GM18517 (cell line): ENCODE results near the gene PRKN.

Experiments used
- ATAC-seq: cut with Tn5 transposase; IDR thresholded peaks from one replicate; pipeline ENCODE4 v1.9.1; 2021; ENCODE audit warnings: mild to moderate bottlenecking, moderate library complexity; ENCODE audit not compliant: unreplicated experiment

The PRKN gene

DNA sequence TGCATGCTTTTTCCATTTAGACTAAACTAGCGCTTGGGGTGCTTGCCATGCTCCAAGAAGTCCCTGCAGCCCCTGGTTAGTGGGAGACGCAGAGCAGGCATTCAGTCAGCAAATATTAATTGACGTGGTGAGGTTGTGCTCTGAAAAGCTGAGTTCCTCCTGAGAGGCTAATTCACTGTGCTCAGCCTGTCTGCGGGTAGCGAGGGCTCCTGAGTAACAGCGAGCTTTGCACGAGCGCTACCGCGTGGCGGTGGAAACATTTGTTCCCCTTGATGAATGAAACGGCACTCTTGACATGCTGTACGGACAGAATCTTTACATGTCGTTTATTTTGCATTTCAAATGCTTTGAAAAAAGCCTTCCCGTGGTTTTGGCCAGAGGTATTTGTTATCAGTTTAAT, 1283.1 kb downstream of the PRKN start:
- ATAC-seq, result no peak

DNA sequence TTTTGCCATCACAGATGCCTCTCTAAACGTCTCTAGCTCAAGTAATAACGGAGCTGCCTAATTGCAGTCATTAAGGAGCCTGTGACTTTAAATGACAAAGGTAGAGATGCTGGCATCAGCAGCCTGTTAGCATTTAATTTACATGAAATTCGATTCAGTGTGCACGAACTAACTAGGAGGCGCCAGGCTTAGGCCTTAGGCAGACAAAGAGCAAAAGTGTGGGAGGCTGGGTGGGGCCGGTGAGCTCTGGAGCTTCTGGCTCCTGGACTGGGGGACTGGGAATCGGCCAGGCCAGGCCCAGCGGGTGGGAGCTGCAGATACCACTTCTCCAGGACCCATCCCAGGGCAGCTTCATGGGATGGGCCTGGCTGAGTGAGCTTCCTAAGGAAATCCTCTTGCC, 1283.7 kb downstream of the PRKN start:
- ATAC-seq, result no peak

DNA sequence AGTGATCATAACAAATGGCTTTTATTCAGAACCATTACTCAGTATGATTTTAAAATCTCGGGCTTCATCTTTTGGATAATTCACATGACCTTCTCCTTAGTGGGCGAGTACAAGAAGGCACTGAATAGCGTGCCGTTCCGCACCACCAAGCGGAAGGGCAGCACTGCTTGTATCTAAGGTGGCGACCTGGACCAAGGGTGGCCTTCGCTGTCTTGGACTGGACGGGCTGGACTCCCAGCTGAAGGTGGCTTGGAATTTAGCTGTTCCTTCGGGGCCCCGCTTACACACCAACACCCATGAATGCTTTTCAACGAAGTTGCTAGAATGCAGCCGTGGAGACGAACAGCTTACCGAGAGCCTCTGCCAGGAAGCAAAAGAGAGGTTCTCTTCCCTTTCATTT, 1285.1 kb downstream of the PRKN start:
- ATAC-seq, result no peak

DNA sequence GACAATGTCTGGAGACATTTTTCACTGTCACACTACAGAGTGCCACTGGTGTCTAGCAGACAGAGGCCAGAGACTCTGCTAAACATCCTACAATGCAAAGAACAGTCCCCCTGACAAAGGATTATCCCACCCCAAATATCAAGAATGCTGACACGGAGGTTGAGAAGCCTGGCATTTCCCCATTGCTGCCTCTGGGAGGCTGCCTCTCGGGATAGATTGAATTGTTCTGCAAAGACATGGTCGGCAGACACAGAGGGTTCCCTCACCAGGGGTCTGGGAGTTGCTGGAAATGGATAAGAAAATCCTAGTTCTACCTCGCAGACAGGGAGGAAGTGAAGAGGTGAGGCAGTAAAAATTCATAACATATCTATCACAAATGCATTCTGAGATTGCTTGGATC, 1287.3 kb downstream of the PRKN start:
- no peak for ATAC-seq

DNA sequence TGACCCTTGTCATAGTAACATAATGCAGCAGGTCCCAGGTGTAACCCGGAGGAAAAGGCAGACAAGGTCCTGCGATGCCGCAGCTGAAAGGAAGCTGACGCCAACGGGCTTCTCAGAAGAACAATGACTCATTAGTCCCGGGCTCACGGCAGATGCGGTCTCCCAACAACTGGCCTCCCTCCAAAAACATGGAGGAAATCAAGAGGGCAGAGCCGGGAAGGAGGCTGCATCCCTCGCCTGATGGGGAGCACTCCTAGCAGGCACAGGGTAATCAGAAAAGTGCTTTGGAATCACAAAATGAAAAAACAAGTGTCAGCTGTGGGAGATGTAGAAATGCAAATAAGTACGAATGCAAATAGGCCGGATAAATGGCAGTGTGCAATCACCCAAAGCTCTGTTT, 1288.5 kb downstream of the PRKN start:
- no peak for ATAC-seq

DNA sequence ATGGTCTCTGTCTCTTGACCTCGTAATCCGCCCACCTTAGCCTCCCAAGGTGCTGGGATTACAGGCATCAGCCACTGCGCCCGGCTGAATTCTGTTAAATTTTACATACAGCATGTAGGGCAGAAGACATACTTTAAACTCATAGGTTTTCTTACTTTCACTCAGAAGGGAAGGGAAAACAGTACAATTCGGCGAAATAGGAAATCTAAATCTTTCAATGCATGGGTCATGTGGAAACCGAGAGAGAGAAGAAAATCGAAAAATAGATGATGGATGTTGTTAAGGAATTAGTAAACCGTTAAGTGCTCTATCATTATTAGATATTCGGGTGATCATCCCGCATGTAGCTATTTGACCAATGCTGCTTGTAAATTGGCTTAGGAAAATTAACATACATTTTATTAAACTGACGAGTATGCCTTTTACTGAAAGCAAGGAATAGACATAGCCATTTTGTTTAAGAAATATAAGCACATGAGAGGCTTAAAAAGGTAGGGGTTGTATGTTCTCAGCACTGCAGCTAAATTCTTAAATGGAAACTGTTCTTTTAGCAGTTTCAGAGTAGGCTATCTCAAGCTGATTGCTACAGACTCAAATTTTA, 1289.0 kb downstream of the PRKN start:
- no peak for ATAC-seq

DNA sequence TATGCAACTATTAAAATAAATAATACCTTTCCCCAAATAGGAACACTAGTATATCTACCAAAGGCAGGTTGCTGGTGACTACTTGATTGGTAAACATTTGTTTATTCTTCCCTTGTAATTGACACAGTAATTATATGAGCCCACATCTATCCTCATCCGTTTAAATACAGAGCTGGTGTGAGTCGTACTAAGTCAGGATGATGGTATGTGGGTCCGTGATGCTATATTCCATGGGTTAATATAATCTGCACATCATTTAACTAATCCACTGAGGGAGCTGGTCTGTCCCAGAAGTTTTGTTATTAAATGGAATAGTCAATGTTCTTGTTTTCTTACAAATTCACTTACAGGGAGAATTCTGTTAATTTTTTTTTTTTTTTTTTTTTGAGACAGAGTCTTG, 1289.7 kb downstream of the PRKN start:
- ATAC-seq, result no peak

DNA sequence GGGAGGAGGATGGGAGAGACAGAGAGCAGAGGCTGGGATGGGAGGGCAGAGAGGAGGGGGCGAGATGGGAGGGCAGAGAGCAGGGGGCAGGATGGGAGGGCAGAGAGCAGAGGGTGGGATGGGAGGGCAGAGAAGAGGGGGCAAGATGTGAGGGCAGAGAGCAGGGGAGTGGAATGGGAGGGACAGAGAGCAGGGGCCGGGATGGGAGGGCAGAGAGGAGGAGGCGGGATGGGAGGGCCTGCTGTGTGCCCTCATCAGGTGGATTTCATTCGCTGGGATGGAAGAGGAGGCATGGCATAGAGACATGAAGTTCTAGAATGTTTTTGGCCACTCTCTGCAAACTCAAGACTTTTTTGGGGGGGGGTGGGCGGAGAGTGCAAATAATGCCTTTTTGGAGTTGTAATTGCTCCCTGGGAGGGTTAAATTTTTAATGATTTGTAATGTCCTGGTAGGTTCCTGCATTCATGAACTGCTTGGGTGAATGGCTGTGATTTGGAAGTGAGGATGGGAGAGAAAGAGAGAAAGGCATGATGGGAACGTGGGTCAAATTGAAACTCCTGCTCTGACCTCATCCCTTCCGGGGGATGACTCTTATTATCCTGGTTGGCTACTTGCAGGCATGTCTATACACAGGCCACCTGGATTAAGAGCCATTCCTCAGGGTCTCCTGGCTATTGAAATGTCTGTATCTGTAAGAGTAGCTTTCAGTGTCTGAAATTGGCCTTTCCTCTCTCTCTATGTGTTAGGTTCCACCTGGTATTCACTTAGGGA, 1291.3 kb downstream of the PRKN start:
- no peak for ATAC-seq

DNA sequence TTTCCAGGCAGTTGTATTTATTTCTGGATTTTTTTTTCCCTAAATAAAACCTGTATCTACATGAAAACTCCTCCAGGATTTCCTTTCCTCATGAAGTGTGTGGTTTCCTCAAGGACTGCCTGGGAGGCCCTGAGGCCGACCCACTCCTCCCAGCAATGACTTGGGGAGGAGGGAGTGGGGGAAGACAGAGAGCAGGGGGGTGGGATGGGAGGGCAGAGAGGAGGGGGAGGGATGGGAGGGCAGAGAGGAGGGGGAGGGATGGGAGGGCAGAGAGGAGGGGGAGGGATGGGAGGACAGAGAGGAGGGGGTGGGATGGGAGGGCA, 1291.9 kb downstream of the PRKN start:
- no peak for ATAC-seq

DNA sequence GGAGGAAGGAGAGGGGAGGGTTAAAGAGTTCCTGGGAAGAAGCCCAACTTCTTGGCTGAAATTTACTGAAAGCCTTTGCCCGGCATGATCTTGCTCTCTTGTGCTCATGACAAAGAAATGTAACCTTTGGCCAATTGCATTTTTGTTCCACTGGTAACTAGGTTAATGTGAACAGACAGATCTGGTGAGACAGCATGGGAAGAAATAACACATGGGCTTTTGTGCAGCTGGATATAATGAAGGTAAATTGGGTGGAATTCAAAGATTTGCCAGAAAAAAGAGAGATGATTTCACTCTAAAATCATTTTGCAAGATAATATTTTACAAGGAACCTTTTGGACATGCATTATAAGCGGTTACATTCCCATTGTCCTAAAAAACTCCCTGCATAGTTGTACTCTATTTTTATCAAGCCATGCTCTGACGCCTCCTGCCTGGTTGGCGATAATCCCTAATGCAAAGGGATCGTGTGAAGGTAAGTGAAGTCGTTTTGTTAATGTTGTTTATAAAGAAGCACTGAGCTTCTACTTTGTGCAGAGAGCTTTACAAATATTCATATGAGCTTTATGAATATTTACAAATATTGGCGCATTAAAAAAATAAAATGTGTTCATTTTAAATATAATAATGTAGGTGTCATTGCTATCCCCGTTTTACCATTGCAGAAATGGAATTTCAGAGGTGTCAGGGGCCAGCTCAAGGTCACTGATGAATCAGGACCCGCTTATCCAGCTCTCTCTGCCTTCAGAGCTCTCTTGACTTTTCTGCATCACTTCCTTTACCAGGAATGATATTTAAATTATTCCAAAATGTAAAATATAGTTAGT, 1292.4 kb downstream of the PRKN start:
- no peak for ATAC-seq

DNA sequence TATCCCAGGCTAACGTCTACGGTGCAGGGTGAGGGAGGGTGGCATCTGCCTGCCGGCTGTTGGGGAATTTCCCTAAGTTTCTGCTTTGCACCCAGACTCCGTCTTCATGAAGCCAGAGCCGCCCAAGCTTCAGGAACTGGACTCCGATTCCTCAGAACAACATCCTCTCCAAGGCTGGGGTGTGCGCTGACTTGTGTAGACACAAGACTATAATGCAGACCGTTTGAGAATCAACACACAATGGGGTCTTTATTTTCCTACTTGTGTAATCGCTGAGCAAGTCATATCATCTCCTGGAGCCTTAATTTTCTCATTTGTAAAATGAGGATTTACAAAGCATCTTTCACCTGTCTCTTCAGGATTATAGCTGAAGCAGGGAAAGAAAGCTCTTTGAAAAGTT, 1293.2 kb downstream of the PRKN start:
- ATAC-seq, result no peak

DNA sequence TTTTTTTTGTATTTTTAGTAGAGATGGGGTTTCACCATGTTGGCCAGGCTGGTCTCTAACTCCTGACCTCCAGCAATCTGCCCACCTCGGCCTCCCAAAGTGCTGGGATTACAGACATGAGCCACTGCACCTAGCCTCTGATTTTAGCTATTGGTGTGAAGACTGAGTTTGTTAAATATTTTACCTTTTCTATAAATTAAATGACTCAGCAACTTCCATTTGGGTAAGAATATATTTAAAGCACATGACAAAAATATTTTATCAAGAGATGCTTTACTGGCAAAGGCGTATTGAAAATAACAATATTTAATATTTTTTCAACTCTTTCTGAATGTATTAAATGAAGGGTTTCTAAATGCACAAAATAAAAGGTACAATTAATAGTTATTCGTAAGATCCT, 1295.0 kb downstream of the PRKN start:
- no peak for ATAC-seq

DNA sequence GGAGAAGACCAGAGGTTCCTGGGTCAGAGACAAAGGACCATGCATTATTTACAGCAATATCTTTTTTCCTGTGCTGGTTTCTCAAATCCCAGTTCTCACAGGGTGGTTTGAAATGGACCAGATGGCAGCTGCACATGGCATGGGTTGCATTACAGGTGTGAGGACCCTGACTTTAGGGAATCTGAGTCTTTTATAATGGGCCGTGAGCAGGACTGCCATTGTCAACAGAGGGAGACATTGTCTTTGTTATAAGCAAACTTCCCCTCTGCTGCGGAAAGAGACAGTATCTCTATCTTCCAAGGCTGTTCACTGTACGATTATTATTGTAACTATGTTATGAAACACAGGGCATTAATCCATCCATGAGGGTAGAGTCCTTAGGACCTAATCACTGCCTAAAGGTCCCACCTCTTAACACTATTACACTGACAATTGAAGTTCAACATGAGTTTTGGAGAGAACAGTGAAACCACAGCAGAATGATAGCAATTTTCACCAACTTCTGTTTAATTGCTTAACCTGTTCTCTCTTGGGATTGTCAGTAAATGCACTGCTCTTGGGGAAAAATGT, 1297.6 kb downstream of the PRKN start:
- ATAC-seq, result no peak

DNA sequence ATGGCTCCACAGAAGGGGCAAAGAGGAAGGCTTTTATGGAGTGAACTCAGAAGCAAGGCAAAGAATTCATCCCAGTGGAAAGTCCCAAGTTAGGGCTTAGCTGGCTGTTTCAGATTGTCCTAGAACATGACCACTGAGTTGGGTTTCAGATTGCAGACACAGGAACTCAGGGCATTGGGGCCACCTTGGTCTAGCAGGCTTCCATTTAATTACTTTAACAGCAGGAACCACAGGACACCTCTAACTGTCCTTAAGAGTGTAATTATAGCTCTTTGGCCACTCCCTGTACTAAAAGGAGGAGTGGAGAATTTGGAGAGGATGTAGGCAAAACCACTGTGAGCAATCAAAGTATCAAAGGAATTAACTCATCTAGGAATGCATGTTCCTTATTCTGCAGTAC, 1303.1 kb downstream of the PRKN start:
- no peak for ATAC-seq

DNA sequence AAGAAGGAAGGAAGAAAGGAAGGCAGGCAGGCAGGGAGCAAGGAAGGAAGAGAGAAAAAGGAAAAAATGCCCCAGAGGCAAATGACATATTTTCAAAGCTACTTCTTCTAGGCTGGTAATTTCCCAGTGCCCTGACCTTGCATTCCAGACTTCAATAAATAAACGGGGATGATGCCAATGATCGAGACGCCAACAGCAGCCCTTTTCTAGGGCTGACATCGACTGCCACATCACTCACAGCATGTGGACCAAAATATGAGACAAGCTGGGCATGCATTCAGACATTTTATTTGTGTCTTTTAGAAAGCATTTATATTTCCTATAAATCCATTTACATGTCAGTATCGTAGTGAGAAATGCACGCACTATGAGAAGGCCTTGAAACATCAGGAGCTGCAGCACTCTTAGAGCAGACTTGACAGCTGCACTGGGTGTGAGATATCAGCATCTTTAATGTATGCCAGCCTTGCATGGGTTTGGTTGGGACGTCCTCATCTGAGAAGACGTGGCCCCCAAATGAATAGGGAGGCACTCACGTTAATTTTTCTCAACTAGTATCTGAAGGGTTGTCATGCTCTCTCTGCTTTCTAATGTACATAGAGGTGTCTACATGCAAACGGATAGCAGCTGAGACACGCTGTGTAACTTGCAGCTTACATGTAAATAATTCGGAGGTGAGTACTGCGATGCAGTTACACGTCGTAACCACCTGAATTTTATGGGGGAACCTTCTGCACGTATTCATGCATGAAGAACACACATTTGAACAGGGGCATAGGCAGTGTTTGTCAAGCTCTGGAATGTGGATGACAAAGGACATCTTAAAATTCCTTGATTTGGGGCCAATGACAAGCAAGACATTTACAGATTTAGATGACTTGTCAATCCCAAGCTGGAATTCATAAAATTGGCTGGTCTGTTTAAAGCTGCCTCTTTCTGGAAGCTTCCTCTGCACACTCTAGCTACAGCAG, 1304.6 kb downstream of the PRKN start:
- ATAC-seq, result no peak

DNA sequence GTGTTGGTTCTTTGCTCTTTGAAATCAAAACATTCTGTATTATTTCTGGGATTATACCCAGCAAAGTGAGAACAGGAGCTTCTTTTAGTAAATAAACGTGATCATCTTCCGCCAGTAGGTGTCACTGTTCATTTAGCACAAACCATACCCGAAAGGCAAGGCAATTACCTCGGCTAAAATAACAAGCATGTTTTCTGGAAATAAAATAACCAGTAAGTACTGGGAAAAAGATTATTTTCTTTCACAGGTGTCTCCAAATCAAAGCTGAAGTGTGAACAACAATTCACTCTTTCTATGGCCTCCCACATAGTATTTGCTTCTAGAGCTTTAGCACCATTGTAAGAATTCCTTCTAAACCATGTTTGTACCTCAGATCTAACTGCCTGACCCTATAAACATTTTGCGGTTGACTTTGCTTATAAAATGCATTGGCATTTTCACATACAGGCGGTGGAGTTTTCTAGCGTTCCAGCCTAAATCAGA, 1309.1 kb downstream of the PRKN start:
- peak; percentile 74 for ATAC-seq

DNA sequence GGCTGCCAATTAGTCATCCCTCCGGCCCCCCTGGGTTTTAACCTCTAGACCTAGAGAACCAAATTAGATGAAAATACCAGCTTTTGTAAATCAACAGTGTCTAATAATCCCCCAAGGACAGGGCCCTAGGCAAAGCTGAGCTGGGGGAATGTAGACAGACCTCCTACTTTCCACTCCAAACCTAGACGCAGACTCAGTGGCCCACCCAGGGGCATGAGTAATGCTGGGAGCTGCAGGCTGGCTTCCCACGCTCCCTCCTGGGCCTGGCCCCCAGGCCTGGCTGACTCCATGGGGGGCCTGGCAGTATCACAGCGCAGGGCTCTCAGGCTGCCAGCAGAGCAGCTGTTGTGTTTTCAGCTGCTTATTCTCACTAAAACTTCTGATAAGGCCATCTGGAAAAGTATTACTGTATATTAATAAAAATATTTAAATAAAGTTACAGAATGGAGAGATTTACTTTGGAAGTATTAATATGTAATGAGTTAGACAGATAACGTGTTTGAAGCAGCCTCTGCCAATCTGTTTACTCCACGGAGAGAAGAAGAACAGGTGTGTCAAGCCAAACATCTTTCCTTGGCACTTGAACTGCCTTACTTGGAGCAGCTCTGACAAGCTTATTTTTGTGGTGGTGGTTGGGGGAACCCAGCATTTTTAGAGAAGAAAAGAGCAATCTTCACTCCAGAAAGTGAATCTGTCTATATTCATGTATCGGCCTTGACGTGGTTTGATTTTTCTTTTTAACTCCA, 1309.7 kb downstream of the PRKN start:
- ATAC-seq, result peak; percentile 18

DNA sequence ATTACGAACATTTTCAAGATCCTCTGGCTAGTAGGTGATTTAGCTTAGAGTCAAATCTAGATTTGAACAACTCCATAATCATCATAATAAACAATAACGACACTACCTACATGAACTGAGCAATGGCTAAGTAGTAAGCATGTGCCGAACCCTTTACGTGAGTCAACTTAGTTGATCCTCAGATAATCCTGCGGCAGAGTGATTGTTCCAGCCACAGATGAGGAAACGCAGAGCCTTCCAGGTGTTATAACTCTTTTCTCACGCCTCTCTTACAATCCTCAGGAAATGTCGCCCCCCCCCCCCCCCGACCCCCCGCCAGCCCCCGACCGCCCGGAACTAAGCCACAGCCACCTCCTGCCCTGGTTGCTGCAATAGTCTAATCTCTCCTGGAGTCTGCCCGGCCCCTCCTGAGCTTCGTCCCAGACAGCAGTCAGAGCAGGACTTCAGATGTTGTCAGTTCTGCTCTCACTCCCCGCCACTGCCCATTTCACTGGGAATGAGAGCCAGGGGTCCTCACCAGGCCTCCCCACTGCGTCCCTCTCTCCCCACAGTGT, 1312.2 kb downstream of the PRKN start:
- ATAC-seq, result no peak

DNA sequence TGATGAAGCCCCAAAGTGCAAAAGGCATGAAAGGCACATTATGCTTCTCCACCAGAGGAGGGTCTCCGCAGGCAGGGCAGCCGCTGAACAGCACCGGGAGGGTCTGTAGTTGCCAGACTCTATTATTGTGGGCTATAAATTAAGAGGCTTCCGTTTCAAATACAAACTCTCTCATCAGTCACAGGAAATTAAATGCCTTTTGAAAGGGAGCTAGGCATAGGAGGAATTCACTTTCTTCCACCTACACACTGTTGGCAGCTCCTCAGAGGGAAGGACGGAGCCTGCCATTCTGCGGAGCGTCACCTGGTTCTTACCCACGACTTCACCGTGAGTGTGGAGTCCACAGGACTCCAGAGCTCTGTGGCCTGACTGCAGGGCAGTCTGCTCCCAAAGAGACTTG, 1312.9 kb downstream of the PRKN start:
- ATAC-seq, result no peak

DNA sequence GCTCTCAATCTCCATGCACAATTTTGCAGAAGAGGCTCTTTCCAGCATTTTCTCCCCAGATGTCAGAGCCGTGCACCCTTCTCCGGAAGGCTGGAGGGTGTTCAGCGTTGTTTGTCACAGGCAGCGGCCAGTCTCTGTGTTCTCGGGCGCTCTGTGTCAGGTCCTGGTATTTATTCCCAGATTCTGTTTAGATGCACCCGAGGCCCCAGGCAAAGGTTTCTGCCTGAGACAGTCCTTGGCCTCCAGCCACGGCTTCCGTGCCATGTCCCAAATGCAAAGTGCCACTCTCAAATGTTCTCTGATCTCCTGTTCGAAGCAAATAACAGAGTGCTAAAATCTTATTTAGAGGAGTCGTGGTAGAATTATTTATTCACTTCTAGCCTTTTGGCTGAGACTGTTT, 1313.4 kb downstream of the PRKN start:
- ATAC-seq, result no peak
